HUES48 (cell line): ENCODE results near the gene PRLH.

Source experiments
- H3K27ac ChIP-seq: one replicate; pipeline ENCODE4 v1.7.0; 2013; ENCODE audit warnings: low read depth, low read length, inconsistent platforms
- H3K27me3 ChIP-seq: 2 replicates; pipeline ENCODE4 v1.6.1; 2013; ENCODE audit warnings: mild to moderate bottlenecking, low read length; ENCODE audit not compliant: control insufficient read depth, insufficient read depth
- H3K36me3 ChIP-seq: 2 replicates; pipeline ENCODE4 v1.6.1; 2013; ENCODE audit warnings: low read length; ENCODE audit not compliant: control insufficient read depth, insufficient read depth
- H3K4me1 ChIP-seq: 2 replicates; pipeline ENCODE4 v1.6.1; 2013; ENCODE audit warnings: mild to moderate bottlenecking, low read length; ENCODE audit not compliant: control insufficient read depth, insufficient read depth
- H3K4me3 ChIP-seq: 2 replicates; pipeline ENCODE4 v1.5.1; 2013; ENCODE audit warnings: mild to moderate bottlenecking, low read depth, low read length
- H3K9ac ChIP-seq: 2 replicates; pipeline ENCODE4 v1.6.1; 2013; ENCODE audit warnings: mild to moderate bottlenecking, low read depth, low read length, moderate library complexity
- H3K9me3 ChIP-seq: 2 replicates; pipeline ENCODE4 v1.6.1; 2013; ENCODE audit warnings: low read length; ENCODE audit not compliant: control insufficient read depth, insufficient read depth

PRLH gene

DNA sequence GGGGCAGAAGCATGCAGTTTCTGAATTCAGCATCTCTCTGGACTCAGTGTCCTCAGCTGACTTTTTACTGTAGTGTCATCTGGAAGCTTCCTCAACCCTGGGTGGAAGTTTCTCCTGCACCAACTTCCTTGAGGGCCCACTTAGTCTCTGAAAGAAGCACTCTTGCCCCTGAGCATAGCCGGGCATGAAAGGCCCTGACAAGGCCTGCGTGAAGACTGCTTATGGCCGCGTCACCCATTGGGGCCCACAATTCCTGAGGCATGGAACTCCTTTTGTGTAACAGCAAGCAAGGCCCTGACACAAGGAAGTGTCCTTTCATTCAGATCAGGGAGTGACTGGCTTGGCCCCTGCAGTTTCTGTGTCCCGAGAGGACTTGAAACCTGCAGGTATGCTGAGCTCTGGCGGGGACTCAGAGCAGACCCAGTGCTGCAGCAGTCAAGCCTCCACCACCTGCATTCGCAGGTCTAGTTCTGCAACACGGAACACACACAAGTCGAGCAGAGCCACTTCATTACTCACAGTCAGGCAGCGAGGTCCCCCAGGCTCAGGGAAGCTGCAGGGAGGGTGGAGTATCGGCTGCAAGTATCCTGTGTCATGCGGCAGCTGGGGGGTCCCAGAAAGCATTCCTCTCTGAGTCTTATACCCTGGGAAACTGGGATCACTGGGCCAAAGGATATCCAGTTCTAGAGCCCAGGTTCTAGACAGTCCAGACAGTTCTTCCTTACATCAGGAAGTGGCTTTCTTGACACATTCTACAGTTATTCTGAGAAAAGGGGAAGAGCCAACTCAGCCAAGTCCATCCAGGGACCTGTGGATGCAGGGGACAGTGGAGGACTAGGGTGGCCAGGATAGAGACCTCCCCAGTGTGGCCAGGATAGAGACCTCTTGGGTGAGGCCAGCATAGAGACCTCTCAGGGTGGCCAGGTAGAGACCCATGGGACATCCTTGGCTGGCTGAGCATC lies 35.6 kb upstream of the PRLH start:
- Histone ChIP-seq H3K27me3 (no peaks in the 10 kb centered on the region), H3K4me3 (no peak overlapping the region), H3K9ac (no peak overlapping the region), H3K9me3 (no peaks in the 10 kb centered on the region), H3K27ac (no peak overlapping the region), H3K36me3 (no peaks in the 10 kb centered on the region), H3K4me1 (peaks cover 5% of the 10 kb centered on the region)

DNA sequence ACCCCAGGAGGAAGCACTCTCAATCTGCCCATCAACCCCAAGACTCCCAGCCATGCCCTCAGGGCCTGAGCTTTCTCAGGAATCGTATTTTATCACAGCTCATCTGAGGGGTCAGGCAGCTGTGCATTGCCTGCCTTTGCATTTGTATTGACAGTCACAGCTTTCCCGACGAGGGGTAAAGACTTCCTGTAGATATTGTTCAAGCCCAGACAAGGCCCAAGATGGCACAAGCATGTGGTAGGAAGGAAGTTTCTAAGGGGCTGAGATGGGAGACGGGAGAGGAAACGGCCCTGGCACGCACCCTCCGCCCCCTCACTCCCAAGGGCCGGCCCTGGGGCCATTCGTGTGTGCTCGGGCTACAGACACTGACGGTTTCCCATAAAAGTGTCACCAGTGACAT lies 34.2 kb upstream of the PRLH start:
- Histone ChIP-seq H3K36me3 (no peaks in the 10 kb centered on the region), H3K27ac (no peak overlapping the region), H3K9me3 (no peaks in the 10 kb centered on the region), H3K4me3 (no peak overlapping the region), H3K27me3 (no peaks in the 10 kb centered on the region), H3K9ac (no peak overlapping the region), H3K4me1 (peaks cover 5% of the 10 kb centered on the region)

DNA sequence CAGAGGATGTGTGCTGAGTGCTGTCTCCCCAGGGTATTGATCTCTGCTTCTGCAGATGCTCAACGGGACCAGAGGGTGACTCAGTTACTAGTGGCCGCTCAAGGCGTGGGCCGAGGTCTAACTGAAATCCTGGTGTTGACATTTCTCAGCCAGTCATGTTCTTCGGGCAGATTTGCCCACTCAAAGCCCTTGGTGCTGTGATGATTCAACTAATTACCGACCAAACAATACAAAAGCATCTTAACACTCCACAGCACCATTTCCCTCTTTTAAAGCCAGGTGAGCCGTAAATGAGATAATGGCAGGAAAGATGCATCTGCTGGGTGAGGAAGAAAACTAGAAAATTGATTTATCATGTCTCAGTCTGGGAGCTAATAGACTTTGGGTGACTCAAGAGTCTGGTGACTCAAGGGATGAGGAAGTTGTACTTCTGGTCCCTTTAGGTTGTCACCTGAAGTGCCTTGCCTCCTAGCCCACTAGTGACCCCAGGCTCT lies 32.7 kb upstream of the PRLH start:
- Histone ChIP-seq H3K9me3 (no peaks in the 10 kb centered on the region), H3K9ac (no peak overlapping the region), H3K27ac (no peak overlapping the region), H3K27me3 (no peaks in the 10 kb centered on the region), H3K4me3 (no peak overlapping the region), H3K36me3 (no peaks in the 10 kb centered on the region), H3K4me1 (peaks cover 5% of the 10 kb centered on the region)

DNA sequence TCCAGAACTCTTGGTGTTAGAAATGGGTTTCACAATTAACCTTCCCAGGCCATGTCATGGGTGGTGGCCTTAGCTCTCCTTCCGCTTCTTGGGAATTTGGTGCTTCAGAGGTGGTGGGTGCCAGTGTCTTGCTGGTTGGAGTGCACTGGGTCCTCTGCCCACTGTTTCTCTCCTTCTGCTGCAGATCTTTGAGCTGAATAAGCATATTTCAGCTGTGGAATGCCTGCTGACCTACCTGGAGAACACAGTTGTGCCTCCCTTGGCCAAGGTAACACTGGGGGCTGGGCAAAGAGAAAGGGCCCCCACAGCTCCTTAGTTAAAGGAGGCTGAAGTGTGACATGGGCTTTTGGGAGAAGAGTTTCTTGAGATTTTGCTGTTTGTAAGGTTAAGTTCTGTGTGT lies 32.0 kb upstream of the PRLH start:
- Histone ChIP-seq H3K9ac (no peak overlapping the region), H3K4me1 (peaks cover 5% of the 10 kb centered on the region), H3K27ac (no peak overlapping the region), H3K36me3 (no peaks in the 10 kb centered on the region), H3K4me3 (no peak overlapping the region), H3K27me3 (no peaks in the 10 kb centered on the region), H3K9me3 (no peaks in the 10 kb centered on the region)

DNA sequence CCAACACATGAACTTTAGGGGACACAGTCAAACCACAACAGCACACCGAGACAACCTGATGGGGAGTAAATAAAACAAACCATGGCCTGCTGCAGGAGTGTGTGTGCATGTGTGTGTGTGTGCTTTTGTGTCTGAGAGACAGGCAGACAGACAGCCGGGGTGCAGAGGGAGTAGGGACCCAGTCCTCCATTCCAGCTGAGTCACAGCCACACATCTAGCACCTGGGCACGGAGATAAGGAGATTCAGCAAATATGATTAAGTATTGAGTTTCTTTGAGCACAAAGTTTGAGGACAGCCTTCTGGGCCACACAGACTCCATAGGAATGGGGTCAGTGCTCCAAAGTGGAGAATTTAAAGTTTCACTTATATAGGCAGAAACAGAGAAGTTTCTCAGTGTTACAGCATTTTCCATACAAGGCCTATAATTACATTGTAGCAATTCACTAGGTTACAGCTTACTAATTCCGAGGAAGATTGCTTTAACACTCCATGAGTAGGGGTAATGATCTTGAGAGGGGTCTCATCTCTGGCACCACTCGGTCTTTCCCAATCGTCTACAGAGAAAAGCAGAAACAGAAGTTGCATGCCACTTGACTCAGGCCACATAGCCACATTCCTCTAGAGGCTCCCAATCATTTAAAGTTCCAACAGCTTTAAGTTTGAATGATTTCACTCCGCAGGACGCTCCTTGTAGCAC lies 30.8 kb upstream of the PRLH start:
- Histone ChIP-seq H3K27me3 (no peaks in the 10 kb centered on the region), H3K4me1 (peaks cover 5% of the 10 kb centered on the region), H3K27ac (no peak overlapping the region), H3K9me3 (no peaks in the 10 kb centered on the region), H3K4me3 (no peak overlapping the region), H3K36me3 (no peaks in the 10 kb centered on the region), H3K9ac (no peak overlapping the region)

DNA sequence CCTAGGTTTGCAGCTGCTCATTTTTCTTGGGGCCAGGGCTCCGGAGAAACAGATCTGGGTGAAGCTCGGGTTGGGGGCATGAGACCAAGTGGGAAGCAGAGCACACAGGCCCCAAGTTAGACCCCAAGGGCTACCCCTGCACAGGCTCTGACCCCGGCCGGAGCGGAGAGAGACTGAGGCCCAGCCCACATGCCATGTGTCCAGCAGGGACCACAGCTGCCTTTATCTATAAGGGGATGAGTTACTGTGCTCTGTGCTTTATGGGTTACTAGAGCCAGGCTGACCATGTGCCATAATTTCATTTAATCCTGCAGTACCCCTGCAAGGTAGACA lies 30.3 kb upstream of the PRLH start:
- no peak overlapping the region for H3K9ac ChIP-seq
- no peak overlapping the region for H3K27ac ChIP-seq
- no peak overlapping the region for H3K4me3 ChIP-seq
- peaks cover 5% of the 10 kb centered on the region for H3K4me1 ChIP-seq
- no peaks in the 10 kb centered on the region for H3K9me3 ChIP-seq
- no peaks in the 10 kb centered on the region for H3K27me3 ChIP-seq
- no peaks in the 10 kb centered on the region for H3K36me3 ChIP-seq

DNA sequence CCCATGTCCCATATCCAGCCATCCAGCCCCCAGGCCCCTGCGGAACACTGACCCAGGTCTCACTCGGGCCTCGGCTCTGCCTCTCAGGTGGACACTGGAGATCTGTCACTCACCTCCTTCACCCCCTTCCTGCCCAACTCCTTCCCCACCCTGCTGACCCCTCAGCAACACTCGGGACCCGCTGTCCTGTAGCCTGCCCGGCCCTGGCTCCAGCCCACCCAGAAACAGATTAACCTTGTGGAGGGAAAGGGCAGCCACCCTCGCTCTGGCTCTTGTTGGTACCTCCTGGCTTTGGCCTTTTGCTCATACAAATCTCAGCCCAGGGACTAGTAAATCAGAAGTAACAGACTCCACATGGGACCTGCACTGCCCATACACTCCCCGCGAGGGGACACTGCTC lies 29.8 kb upstream of the PRLH start:
- no peak overlapping the region for H3K9ac ChIP-seq
- H3K4me1 ChIP-seq, result peaks cover 5% of the 10 kb centered on the region
- no peak overlapping the region for H3K27ac ChIP-seq
- no peaks in the 10 kb centered on the region for H3K27me3 ChIP-seq
- no peak overlapping the region for H3K4me3 ChIP-seq
- no peaks in the 10 kb centered on the region for H3K36me3 ChIP-seq
- no peaks in the 10 kb centered on the region for H3K9me3 ChIP-seq

DNA sequence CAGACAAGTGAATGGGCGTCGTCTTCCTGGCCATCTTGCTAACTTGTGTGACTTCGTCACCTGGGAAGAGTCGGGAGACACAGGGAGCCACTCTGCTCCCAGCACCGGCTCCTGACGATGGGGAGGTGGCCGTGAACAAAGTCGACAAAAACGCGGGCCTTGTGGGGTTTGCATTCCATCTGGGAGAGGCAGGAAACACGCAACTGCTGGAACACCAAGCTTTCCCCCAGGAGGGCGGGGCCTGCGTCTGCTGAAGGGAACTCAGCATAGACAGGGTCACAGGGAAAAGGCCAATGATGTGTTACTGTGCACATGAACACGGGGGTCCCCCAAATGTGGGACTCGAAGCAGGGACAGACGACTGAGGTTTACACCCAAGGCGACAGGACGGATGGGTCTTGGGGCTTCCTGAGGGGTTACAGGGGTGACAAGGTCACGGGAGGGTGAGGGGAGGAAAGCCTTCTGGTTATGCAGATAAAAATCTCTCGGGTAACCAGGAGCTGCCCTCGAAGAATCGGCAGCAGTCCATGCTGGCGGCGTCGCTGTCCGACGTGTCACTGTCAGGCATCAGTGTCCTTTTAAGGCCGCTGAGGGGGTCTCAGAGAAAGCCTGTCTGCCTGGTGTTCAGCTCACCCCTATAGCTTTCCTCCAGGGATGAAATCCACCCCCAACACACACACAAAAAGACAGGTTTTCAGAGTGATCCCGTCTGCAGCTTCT lies 28.2 kb upstream of the PRLH start:
- H3K9ac ChIP-seq, result no peak overlapping the region

DNA sequence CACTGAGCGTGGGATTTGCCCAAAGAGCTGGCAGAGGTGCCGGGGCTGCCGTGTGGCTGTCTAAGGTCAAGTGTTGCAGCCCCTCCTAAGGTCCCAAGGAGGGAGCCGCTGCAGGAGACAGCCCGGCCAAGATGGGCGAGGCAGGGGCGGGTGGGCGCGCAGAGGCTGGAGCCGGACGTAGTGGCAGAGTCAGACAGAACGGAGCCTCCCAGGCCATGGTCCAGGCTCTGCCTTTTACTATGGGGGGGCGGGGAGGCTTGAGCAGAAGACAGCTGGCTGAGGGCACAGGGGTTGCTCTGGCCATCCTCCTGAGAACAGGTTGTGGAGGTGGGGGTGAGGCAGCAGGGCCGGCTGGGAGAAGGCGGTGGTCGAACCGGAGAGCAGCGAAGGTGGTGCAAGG lies 27.5 kb upstream of the PRLH start:
- H3K27ac ChIP-seq, result no peak overlapping the region
- H3K4me3 ChIP-seq, result no peak overlapping the region
- H3K9me3 ChIP-seq, result no peaks in the 10 kb centered on the region
- no peak overlapping the region for H3K9ac ChIP-seq
- no peaks in the 10 kb centered on the region for H3K36me3 ChIP-seq
- H3K27me3 ChIP-seq, result no peaks in the 10 kb centered on the region
- no peaks in the 10 kb centered on the region for H3K4me1 ChIP-seq

More for the DNA sequence above, 28.2 kb upstream of the PRLH start:
- H3K4me1 ChIP-seq, result no peaks in the 10 kb centered on the region
- no peak overlapping the region for H3K4me3 ChIP-seq
- H3K9me3 ChIP-seq, result no peaks in the 10 kb centered on the region
- no peak overlapping the region for H3K27ac ChIP-seq
- H3K27me3 ChIP-seq, result no peaks in the 10 kb centered on the region
- H3K36me3 ChIP-seq, result no peaks in the 10 kb centered on the region

DNA sequence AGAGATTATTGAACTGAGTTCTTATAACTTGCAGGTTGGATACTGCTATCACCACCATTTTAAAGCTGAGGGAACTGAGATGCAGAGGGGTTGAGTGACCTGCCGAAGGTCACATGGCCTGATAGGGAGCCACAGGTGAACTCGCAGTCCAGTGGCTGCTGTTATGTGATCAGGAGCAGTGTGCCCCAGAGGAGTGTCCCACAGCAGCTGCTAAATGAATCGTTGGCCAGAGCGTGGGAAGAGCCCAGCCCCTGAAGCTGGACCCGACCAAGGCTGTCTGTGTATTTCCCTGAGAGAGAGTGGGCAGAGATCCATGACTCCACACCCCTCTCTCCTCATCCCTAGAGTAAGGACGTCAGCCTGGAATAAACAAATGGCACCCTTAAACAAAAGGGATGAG lies 26.7 kb upstream of the PRLH start:
- Histone ChIP-seq H3K27ac (no peak overlapping the region), H3K4me1 (no peaks in the 10 kb centered on the region), H3K9ac (no peak overlapping the region), H3K4me3 (no peak overlapping the region), H3K36me3 (no peaks in the 10 kb centered on the region), H3K9me3 (no peaks in the 10 kb centered on the region), H3K27me3 (no peaks in the 10 kb centered on the region)
